ENCODE measurements around the gene C11orf24. TPM values are rescaled to one million over a fixed set of nuclear protein-coding genes. Genes with fewer than 3 reads are reported as not detected.

C11orf24 gene
- total and polyA plus RNA-seq, 10 of the 15 experiments (the other 5 are each of a cell fraction or from before 2014, with no cell fraction given) = 4.3 to 104 (median 41.4) TPM

DNA sequence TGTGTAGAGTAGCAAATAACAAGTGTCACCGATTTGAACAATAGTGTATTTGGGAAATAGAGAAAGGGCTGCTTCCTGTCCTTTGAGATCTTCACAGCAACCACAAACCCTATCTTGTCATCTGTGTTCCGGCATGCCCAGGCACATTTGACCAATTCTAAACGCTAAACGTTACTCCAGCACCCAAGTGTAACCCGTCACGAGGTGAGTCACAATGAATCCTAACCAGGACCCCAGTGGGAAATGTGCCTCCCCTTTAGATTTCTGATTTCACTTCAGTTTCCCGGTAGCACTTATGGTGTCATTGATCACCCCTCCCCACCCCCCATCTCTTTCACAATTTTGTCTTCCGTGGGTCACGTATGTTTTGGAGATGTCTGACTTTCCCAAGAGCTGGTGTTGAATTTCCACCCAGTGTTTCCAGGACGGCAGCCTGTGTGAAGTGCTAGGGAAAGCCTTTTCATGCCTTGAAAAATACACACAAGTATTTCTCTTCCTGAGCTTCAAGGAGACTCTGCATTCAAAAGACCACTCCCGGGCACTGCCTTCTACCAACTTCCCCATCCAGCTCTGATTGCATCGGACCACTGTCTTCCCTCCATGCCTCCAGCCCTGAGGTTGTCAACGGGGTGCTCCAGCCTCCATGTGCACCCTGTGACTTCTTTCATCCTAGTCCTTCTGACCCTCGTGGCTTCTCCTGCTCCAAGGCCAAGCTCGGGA, 10.5 kb upstream of the C11orf24 start (continued):
- 0 out of 3 replicates have a peak, but pooled peaks of 1 of the 2 experiments have one; percentile 26 for TF ChIP-seq EGR1 (IDR thresholded peaks at IDR 0.05; ENCODE audit: borderline replicate concordance in 1 of 2, low read depth in 2 of 2, low read length in 2 of 2)
- TF ChIP-seq, protein P1, sequence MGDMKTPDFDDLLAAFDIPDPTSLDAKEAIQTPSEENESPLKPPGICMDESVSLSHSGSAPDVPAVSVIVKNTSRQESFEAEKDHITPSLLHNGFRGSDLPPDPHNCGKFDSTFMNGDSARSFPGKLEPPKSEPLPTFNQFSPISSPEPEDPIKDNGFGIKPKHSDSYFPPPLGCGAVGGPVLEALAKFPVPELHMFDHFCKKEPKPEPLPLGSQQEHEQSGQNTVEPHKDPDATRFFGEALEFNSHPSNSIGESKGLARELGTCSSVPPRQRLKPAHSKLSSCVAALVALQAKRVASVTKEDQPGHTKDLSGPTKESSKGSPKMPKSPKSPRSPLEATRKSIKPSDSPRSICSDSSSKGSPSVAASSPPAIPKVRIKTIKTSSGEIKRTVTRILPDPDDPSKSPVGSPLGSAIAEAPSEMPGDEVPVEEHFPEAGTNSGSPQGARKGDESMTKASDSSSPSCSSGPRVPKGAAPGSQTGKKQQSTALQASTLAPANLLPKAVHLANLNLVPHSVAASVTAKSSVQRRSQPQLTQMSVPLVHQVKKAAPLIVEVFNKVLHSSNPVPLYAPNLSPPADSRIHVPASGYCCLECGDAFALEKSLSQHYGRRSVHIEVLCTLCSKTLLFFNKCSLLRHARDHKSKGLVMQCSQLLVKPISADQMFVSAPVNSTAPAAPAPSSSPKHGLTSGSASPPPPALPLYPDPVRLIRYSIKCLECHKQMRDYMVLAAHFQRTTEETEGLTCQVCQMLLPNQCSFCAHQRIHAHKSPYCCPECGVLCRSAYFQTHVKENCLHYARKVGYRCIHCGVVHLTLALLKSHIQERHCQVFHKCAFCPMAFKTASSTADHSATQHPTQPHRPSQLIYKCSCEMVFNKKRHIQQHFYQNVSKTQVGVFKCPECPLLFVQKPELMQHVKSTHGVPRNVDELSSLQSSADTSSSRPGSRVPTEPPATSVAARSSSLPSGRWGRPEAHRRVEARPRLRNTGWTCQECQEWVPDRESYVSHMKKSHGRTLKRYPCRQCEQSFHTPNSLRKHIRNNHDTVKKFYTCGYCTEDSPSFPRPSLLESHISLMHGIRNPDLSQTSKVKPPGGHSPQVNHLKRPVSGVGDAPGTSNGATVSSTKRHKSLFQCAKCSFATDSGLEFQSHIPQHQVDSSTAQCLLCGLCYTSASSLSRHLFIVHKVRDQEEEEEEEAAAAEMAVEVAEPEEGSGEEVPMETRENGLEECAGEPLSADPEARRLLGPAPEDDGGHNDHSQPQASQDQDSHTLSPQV (IDR thresholded peaks at IDR 0.05) = no peak
- TF ChIP-seq NBN (IDR thresholded peaks at IDR 0.05) = peak; percentile 73
- TF ChIP-seq POLR2AphosphoS2 (IDR thresholded peaks at IDR 0.05; ENCODE audit: low read depth, low read length) = no peak
- TF ChIP-seq TAF1 (IDR thresholded peaks at IDR 0.05; ENCODE audit: borderline replicate concordance, low read depth, low read length) = no peak; the same call in 1 of the 2 replicates
- peak; percentile 28; the same call in 1 of the 2 replicates for TF ChIP-seq ZBED1 (IDR thresholded peaks at IDR 0.05; ENCODE audit: borderline replicate concordance)
- no peak for TF ChIP-seq RCOR1 (conservative IDR thresholded peaks at IDR 0.05; ENCODE audit: low read depth, low read length)
- no peak for TF ChIP-seq RB1 (IDR thresholded peaks at IDR 0.05; ENCODE audit: borderline replicate concordance)
- 0 out of 2 replicates have a peak, but pooled peaks have one; percentile 26 for TF ChIP-seq SMARCA5 (IDR thresholded peaks at IDR 0.05)
- 0 out of 2 replicates have a peak, but pooled peaks have one; percentile 50 for TF ChIP-seq CHD2 (IDR thresholded peaks at IDR 0.05; ENCODE audit: borderline replicate concordance, low read depth, low read length)
- no peak for TF ChIP-seq MYB (IDR thresholded peaks at IDR 0.05; ENCODE audit: borderline replicate concordance, low read depth, low read length)
- TF ChIP-seq CREB1 (IDR thresholded peaks at IDR 0.05; ENCODE audit: low read depth) = peak; percentile 81
- no peak for TF ChIP-seq NFYB (IDR thresholded peaks at IDR 0.05; ENCODE audit: insufficient read depth, low read depth, low read length)
- TF ChIP-seq EZH2 (IDR thresholded peaks at IDR 0.05; ENCODE audit: borderline replicate concordance, control insufficient read depth, low read depth, low read length) = no peak
- no peak for TF ChIP-seq SPI1 (IDR thresholded peaks at IDR 0.05; ENCODE audit: borderline replicate concordance, insufficient read depth, low read depth, low read length)
- TF ChIP-seq, protein P2, sequence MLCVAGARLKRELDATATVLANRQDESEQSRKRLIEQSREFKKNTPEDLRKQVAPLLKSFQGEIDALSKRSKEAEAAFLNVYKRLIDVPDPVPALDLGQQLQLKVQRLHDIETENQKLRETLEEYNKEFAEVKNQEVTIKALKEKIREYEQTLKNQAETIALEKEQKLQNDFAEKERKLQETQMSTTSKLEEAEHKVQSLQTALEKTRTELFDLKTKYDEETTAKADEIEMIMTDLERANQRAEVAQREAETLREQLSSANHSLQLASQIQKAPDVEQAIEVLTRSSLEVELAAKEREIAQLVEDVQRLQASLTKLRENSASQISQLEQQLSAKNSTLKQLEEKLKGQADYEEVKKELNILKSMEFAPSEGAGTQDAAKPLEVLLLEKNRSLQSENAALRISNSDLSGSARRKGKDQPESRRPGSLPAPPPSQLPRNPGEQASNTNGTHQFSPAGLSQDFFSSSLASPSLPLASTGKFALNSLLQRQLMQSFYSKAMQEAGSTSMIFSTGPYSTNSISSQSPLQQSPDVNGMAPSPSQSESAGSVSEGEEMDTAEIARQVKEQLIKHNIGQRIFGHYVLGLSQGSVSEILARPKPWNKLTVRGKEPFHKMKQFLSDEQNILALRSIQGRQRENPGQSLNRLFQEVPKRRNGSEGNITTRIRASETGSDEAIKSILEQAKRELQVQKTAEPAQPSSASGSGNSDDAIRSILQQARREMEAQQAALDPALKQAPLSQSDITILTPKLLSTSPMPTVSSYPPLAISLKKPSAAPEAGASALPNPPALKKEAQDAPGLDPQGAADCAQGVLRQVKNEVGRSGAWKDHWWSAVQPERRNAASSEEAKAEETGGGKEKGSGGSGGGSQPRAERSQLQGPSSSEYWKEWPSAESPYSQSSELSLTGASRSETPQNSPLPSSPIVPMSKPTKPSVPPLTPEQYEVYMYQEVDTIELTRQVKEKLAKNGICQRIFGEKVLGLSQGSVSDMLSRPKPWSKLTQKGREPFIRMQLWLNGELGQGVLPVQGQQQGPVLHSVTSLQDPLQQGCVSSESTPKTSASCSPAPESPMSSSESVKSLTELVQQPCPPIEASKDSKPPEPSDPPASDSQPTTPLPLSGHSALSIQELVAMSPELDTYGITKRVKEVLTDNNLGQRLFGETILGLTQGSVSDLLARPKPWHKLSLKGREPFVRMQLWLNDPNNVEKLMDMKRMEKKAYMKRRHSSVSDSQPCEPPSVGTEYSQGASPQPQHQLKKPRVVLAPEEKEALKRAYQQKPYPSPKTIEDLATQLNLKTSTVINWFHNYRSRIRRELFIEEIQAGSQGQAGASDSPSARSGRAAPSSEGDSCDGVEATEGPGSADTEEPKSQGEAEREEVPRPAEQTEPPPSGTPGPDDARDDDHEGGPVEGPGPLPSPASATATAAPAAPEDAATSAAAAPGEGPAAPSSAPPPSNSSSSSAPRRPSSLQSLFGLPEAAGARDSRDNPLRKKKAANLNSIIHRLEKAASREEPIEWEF (IDR thresholded peaks at IDR 0.05; ENCODE audit: insufficient replicate concordance, low read depth, low read length) = no peak
- TF ChIP-seq, protein P3, sequence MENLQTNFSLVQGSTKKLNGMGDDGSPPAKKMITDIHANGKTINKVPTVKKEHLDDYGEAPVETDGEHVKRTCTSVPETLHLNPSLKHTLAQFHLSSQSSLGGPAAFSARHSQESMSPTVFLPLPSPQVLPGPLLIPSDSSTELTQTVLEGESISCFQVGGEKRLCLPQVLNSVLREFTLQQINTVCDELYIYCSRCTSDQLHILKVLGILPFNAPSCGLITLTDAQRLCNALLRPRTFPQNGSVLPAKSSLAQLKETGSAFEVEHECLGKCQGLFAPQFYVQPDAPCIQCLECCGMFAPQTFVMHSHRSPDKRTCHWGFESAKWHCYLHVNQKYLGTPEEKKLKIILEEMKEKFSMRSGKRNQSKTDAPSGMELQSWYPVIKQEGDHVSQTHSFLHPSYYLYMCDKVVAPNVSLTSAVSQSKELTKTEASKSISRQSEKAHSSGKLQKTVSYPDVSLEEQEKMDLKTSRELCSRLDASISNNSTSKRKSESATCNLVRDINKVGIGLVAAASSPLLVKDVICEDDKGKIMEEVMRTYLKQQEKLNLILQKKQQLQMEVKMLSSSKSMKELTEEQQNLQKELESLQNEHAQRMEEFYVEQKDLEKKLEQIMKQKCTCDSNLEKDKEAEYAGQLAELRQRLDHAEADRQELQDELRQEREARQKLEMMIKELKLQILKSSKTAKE (IDR thresholded peaks at IDR 0.05; ENCODE audit: low read depth, poor library complexity, severe bottlenecking) = peak; percentile 80
